Nephron (organoid): ENCODE measurements around the gene PRPSAP2.
A peak's percentile ranks its signal among the peaks of the same experiment; 100 is the strongest.
"Not testable (repeated sequence)": the region's sequence is repeated elsewhere in the genome, so short reads cannot be mapped to it uniquely, and the experiment has no call there.

Source experiments
- H3K27ac Mint-ChIP-seq, 3 experiments: 2 replicates each; pipeline ENCODE4 v1.8.0; 2020; ENCODE audit warnings: mixed read lengths in 3 of 3, mild to moderate bottlenecking in 2 of 3, moderate library complexity in 1 of 3
- H3K27me3 Mint-ChIP-seq: 2 replicates; pipeline ENCODE4 v1.8.0; 2021; ENCODE audit warnings: low read depth, mild to moderate bottlenecking, moderate library complexity, mixed read lengths
- H3K36me3 Mint-ChIP-seq: 2 replicates; pipeline ENCODE4 v1.8.0; 2020; ENCODE audit warnings: low read depth, mixed read lengths
- H3K4me1 Mint-ChIP-seq: 2 replicates; pipeline ENCODE4 v1.8.0; 2020; ENCODE audit warnings: mixed read lengths
- H3K4me3 Mint-ChIP-seq, 3 experiments: 2 replicates each; pipeline ENCODE4 v1.8.0; 2020; ENCODE audit warnings: mild to moderate bottlenecking in 3 of 3, mixed read lengths in 3 of 3, moderate library complexity in 2 of 3
- H3K9me3 Mint-ChIP-seq: 2 replicates; pipeline ENCODE4 v1.8.0; 2020; ENCODE audit warnings: mixed read lengths
- TF ChIP-seq, protein P1 (sequence below), 3 experiments: fragments of 200-600 bp; sonication (generic); IDR thresholded peaks; one replicate each; pipeline ENCODE4 v1.5.0; 2021; ENCODE audit warnings: antibody characterized with exemption in 3 of 3; ENCODE audit not compliant: unreplicated experiment in 3 of 3

PRPSAP2 gene

DNA sequence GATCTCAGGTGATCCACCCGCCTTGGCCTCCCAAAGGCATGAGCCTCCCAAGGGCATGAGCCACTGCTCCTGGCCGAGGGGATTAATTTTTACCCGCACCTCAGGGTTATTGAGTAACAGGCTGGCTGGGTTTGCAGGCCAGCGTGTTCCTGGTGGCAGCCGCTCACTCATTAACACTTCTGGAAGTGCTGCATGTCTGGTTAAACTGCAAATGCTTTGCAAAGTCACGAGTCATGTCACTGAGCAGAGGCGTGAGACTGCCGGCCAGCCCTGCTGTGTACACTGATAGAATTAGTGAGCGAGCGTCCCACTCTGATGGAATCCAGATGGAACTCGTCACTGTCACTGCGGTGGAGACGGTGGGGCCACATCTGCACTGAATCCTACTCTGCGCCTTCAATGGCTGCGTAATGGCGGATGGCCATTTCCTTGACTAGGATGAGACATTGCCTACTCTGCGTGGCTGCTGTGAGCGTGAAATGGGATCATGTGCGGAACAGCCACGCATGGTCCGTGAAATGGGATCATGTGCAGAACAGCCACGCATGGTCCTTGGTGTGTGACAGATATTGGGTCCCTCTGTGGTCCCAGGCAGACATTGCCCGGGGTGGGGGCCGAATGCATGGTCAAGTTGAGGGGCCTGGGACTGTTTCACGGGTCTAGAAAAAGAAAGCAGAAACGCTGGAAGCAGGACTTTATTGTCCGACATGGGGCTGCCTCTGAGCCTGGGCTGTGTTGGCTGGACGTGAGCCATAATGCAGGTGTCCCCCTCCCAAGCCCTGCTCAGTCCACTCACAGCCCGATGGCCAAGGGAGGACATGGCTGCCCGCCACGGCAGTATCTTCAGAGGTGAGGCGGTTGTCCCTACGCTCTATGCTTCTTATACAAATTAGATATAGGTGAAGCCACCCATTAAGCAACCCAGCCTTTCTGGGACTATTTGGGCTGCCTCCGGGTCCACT lies 93.3 kb downstream of the PRPSAP2 start:
- Mint-ChIP-seq H3K4me3 (no peak overlapping the region), H3K36me3 (no peaks in the 10 kb centered on the region), H3K27me3 (peaks cover 8% of the 10 kb centered on the region), H3K9me3 (no peaks in the 10 kb centered on the region), H3K4me1 (peaks cover 16% of the 10 kb centered on the region), H3K27ac (peak overlapping the region in 2 of 3 experiments; percentile 59 to 94)
- TF ChIP-seq, protein P1, sequence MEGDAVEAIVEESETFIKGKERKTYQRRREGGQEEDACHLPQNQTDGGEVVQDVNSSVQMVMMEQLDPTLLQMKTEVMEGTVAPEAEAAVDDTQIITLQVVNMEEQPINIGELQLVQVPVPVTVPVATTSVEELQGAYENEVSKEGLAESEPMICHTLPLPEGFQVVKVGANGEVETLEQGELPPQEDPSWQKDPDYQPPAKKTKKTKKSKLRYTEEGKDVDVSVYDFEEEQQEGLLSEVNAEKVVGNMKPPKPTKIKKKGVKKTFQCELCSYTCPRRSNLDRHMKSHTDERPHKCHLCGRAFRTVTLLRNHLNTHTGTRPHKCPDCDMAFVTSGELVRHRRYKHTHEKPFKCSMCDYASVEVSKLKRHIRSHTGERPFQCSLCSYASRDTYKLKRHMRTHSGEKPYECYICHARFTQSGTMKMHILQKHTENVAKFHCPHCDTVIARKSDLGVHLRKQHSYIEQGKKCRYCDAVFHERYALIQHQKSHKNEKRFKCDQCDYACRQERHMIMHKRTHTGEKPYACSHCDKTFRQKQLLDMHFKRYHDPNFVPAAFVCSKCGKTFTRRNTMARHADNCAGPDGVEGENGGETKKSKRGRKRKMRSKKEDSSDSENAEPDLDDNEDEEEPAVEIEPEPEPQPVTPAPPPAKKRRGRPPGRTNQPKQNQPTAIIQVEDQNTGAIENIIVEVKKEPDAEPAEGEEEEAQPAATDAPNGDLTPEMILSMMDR (IDR thresholded peaks at IDR 0.05; ENCODE audit: unreplicated experiment in 3 of 3), result no peak

DNA sequence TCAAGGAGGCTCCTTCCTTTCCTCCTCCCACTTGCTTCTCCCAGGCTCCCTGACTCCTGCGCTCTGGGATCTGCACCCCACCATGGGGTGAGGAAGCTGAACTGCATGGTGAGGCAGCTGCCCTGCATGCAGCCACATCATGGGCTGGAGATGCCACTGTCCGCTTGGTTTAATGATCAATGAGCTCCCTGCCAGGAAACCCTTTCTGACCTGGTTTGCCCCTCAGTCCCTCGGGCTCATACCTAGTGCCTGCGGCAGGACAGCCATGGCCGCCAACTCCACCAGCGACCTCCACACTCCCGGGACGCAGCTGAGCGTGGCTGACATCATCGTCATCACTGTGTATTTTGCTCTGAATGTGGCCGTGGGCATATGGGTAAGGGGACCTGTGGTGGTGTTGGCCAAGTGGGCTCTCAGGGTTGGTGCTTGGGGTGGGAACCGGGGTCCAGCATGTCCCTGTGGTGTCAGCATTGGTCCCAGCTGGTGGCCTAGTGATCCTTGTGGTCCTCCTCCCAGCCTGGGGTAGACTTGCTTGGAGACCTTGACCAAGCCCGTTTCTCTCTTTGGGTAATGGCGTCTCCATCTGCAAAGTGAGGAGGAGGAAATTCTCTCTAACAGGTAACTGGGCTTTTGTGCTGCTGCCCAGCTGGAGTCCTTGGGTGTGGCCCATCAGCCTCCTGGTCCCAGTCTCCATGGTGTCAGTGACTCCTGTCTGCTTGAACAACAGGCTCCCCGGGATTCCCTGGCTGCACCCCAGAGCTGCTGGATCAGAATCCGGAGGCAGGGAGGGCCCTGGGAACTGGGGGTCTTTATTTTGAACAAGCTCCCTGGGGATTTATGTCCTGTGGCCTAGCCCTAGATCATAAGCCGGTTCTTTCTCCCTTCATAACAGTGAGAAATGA lies 94.3 kb downstream of the PRPSAP2 start, which contains the start of gene SLC5A10:
SLC5A10 (plus strand) TSS at position 225 of the 902 bp plus-strand sequence; CDS start at position 266, 41 bp downstream.
- Mint-ChIP-seq H3K27ac (peak within 1 kb of the TSS in 2 of 3 experiments; percentile 59 to 94), H3K27me3 (peaks cover 8% of the 10 kb centered on the region), H3K36me3 (no peaks in the 10 kb centered on the region), H3K4me1 (peaks cover 16% of the 10 kb centered on the region), H3K4me3 (no peak within 1 kb of the TSS), H3K9me3 (no peaks in the 10 kb centered on the region)
- TF ChIP-seq, protein P1 (IDR thresholded peaks at IDR 0.05; ENCODE audit: unreplicated experiment in 3 of 3), result peak in 2 of 3 experiments; percentile 21 to 32

DNA sequence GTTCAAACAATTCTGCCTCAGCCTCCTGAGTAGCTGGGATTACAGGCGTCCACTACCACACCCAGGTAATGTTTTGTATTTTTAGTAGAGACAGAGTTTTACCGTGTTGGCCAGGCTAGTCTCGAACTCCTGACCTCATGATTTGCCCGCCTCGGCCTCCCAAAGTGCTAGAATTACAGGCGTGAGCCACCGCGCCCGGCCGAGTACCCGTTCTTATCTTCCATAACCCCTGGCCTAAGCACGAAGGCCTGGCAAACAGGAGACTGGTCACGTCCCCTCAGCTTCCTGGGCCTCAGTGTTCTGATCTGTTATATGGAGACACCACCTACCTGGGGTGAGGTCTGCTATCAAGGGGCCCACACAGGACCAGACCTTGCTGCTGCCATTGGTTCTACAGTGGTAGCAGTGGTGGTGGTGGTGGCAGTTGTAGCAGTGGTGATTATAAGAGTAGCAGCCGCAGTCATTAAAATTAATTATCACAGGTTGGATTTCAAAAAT lies 95.3 kb downstream of the PRPSAP2 start:
- H3K27ac Mint-ChIP-seq, result no peak overlapping the region
- H3K27me3 Mint-ChIP-seq, result peaks cover 8% of the 10 kb centered on the region
- no peak overlapping the region for H3K4me3 Mint-ChIP-seq
- H3K4me1 Mint-ChIP-seq, result peaks cover 16% of the 10 kb centered on the region
- no peaks in the 10 kb centered on the region for H3K36me3 Mint-ChIP-seq
- TF ChIP-seq, protein P1 (IDR thresholded peaks at IDR 0.05; ENCODE audit: unreplicated experiment in 3 of 3), result no peak
- no peaks in the 10 kb centered on the region for H3K9me3 Mint-ChIP-seq

- peaks cover 15% of the 10 kb centered on the region for H3K4me1 Mint-ChIP-seq
- H3K36me3 Mint-ChIP-seq, result no peaks in the 10 kb centered on the region
- no peak overlapping the region for H3K4me3 Mint-ChIP-seq
- peaks cover 7% of the 10 kb centered on the region for H3K27me3 Mint-ChIP-seq
- H3K9me3 Mint-ChIP-seq, result no peaks in the 10 kb centered on the region
- TF ChIP-seq, protein P1 (IDR thresholded peaks at IDR 0.05; ENCODE audit: unreplicated experiment in 3 of 3), result no peak
- peak overlapping the region in 2 of 3 experiments; percentile 30 to 33 for H3K27ac Mint-ChIP-seq
Observed at GRCh38 chr17:18954321-18954720, 96.4 kb downstream of the PRPSAP2 start.

- Mint-ChIP-seq H3K36me3 (no peaks in the 10 kb centered on the region), H3K27me3 (peaks cover 3% of the 10 kb centered on the region), H3K27ac (peak overlapping the region in 1 of 3 experiments; percentile 30), H3K4me1 (peaks cover 8% of the 10 kb centered on the region), H3K4me3 (no peak overlapping the region), H3K9me3 (no peaks in the 10 kb centered on the region)
- TF ChIP-seq, protein P1 (IDR thresholded peaks at IDR 0.05; ENCODE audit: unreplicated experiment in 3 of 3), result no peak
Observed at GRCh38 chr17:18955009-18955408, 97.1 kb downstream of the PRPSAP2 start.

DNA sequence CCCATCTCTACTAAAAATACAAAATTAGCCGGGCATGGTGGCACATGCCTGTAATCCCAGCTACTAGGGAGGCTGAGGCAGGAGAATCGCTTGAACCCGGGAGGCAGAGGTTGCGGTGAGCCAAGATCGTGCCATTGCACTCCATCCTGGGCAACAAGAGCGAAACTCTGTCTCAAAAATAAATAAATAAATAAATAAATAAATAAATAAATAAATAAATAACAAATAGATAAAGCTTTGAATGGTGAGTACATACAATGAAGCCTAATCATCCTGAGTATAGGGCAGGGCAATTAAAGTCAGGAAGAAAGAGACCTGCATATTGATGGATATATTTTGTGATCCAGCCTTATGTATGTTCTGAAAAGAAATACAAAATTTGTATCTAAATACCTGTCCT lies 98.1 kb downstream of the PRPSAP2 start:
- H3K36me3 Mint-ChIP-seq, result not testable (repeated sequence)

More for the DNA sequence above, 98.1 kb downstream of the PRPSAP2 start:
- not testable (repeated sequence) for H3K4me3 Mint-ChIP-seq, H3K27me3 Mint-ChIP-seq, H3K27ac Mint-ChIP-seq, H3K9me3 Mint-ChIP-seq, H3K4me1 Mint-ChIP-seq
